ENCODE measurements around the gene ALDOC.

DNA sequence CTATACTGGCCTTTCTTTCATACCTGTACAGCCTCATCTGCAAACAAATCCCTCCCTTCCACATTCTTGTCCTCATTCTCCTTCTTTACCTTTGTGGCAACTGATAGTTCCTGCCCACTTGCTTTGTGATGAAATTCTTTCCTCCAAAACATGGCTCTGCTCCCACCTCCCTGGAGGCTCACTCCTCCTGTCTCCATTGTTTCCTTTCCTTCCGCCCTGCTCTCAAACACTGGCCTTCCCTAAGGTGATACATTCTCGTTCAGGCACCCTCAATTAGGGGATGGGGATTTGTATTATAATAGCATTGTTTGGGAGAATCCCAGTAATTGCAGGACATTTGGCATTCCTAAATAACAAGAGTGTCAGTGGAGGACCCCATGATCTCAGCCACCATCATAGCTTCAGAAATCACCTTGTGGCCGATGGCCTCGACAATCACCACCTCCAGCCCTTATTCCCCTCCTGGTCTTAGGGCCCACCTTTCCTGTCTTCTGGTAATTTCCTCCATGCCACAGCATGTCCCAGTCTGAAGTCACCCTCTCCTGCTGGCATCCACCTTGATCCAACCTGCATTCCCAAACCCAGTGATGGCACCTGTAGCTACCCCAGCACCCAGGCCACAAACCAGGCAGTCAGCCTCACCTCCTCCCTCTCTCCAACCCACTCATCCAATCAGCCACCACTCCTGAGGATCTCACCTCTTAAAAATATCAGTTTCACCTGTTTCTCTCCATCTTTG lies 32.1 kb downstream of the ALDOC start:
- TF ChIP-seq, protein P1, sequence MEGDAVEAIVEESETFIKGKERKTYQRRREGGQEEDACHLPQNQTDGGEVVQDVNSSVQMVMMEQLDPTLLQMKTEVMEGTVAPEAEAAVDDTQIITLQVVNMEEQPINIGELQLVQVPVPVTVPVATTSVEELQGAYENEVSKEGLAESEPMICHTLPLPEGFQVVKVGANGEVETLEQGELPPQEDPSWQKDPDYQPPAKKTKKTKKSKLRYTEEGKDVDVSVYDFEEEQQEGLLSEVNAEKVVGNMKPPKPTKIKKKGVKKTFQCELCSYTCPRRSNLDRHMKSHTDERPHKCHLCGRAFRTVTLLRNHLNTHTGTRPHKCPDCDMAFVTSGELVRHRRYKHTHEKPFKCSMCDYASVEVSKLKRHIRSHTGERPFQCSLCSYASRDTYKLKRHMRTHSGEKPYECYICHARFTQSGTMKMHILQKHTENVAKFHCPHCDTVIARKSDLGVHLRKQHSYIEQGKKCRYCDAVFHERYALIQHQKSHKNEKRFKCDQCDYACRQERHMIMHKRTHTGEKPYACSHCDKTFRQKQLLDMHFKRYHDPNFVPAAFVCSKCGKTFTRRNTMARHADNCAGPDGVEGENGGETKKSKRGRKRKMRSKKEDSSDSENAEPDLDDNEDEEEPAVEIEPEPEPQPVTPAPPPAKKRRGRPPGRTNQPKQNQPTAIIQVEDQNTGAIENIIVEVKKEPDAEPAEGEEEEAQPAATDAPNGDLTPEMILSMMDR (conservative IDR thresholded peaks at IDR 0.05; ENCODE audit: low read depth in 2 of 2), result no peak
- TF ChIP-seq EZH2 (IDR thresholded peaks at IDR 0.05; ENCODE audit: low read depth, unreplicated experiment) (no peak), POLR2AphosphoS5 (IDR thresholded peaks at IDR 0.05; ENCODE audit: low read depth) (no peak), JUNB (IDR thresholded peaks at IDR 0.05; ENCODE audit: unreplicated experiment) (no peak), EZH2phosphoT487 (IDR thresholded peaks at IDR 0.05; ENCODE audit: unreplicated experiment) (no peak), STAT1 (IDR thresholded peaks at IDR 0.05; ENCODE audit: unreplicated experiment) (no peak)
- TF ChIP-seq, protein P2, sequence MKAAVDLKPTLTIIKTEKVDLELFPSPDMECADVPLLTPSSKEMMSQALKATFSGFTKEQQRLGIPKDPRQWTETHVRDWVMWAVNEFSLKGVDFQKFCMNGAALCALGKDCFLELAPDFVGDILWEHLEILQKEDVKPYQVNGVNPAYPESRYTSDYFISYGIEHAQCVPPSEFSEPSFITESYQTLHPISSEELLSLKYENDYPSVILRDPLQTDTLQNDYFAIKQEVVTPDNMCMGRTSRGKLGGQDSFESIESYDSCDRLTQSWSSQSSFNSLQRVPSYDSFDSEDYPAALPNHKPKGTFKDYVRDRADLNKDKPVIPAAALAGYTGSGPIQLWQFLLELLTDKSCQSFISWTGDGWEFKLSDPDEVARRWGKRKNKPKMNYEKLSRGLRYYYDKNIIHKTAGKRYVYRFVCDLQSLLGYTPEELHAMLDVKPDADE (IDR thresholded peaks at IDR 0.05), result no peak
